Natural killer cell treated with Interleukin-12 subunit alpha and Interleukin-12 subunit beta and Interleukin-15 and Interleukin-18, amount 100 ng/mL, for 72 hours (primary cell): ENCODE results near the gene BCAR3. TPM values are rescaled to one million over a fixed set of nuclear protein-coding genes. Genes with fewer than 3 reads are reported as not detected.
"Not testable (repeated sequence)": the region's sequence is repeated elsewhere in the genome, so short reads cannot be mapped to it uniquely, and the experiment has no call there.

Source experiments
- ATAC-seq, 2 donors: fragments of 150-1000 bp; cut with Tn5 transposase in 1 of 2; sonication (Bioruptor Pico), chemical (Tn5 transposase) in 1 of 2; 2 replicates each; pipeline ENCODE4 v1.10.0; 2021
- DNase-seq: peaks from one replicate; pipeline ENCODE4 v3.0.0; 2022; ENCODE audit warnings: low spot score
- H3K27ac Mint-ChIP-seq, 2 donors: 1 replicate in 1 of 2; 2 replicates in 1 of 2; pipeline ENCODE4 v1.8.0; 2022; ENCODE audit warnings: mixed read lengths in 2 of 2, mild to moderate bottlenecking in 1 of 2, moderate library complexity in 1 of 2
- H3K27me3 Mint-ChIP-seq, 2 donors: 1 replicate in 1 of 2; 2 replicates in 1 of 2; pipeline ENCODE4 v1.8.0; 2022; ENCODE audit warnings: mixed read lengths in 2 of 2
- H3K36me3 Mint-ChIP-seq: one replicate; pipeline ENCODE4 v1.8.0; 2022; ENCODE audit warnings: mixed read lengths
- H3K4me1 Mint-ChIP-seq, 2 donors: 1 replicate in 1 of 2; 2 replicates in 1 of 2; pipeline ENCODE4 v1.8.0; 2022; ENCODE audit warnings: low read depth in 2 of 2, mixed read lengths in 2 of 2, mild to moderate bottlenecking in 1 of 2
- H3K4me3 Mint-ChIP-seq: one replicate; pipeline ENCODE4 v1.8.0; 2022; ENCODE audit warnings: mixed read lengths
- H3K9me3 Mint-ChIP-seq: 2 replicates; pipeline ENCODE4 v1.8.0; 2022; ENCODE audit warnings: mixed read lengths
- total RNA-seq, 2 donors: library from RNA; stranded (reverse); gene quantifications; one replicate each; pipeline ENCODE4 v1.2.3, GENCODE V29; 2022

Gene BCAR3
- total RNA-seq, 2 donors from 2014 or later: 10.8 to 30.8 TPM

GRCh38 chr1:93675931-93676330 lies 5.7 kb downstream of the BCAR3 start:
- Mint-ChIP-seq H3K27ac (no peak overlapping the region), H3K36me3 (peaks cover 4% of the 10 kb centered on the region), H3K9me3 (no peaks in the 10 kb centered on the region), H3K4me1 (peaks cover 23 to 52% of the 10 kb centered on the region in 2 donors), H3K4me3 (no peak overlapping the region), H3K27me3 (peaks cover 0 to 7% of the 10 kb centered on the region in 2 donors)
- ATAC-seq (no peak), DNase-seq (no peak)

- Mint-ChIP-seq H3K4me1 (peaks cover 23 to 47% of the 10 kb centered on the region in 2 donors), H3K9me3 (no peaks in the 10 kb centered on the region), H3K36me3 (peaks cover 4% of the 10 kb centered on the region), H3K27ac (peak overlapping the region in 1 of 2 donors; percentile 34), H3K4me3 (no peak overlapping the region), H3K27me3 (peaks cover 0 to 2% of the 10 kb centered on the region in 2 donors)
- no peak for DNase-seq
- ATAC-seq: no peak
These were observed 6.4 kb downstream of the BCAR3 start for GRCh38 chr1:93675271-93675670.

- peaks cover 23 to 44% of the 10 kb centered on the region in 2 donors for H3K4me1 Mint-ChIP-seq
These were observed 7.6 kb downstream of the BCAR3 start for GRCh38 chr1:93674071-93674470.

GRCh38 chr1:93673163-93673829 lies 8.3 kb downstream of the BCAR3 start:
- ATAC-seq: no peak
- H3K4me1 Mint-ChIP-seq: peaks cover 23 to 43% of the 10 kb centered on the region in 2 donors
- no peaks in the 10 kb centered on the region for H3K9me3 Mint-ChIP-seq
- DNase-seq: no peak
- no peak overlapping the region for H3K4me3 Mint-ChIP-seq
- H3K36me3 Mint-ChIP-seq: peaks cover 4% of the 10 kb centered on the region
- peaks cover 0 to 2% of the 10 kb centered on the region in 2 donors for H3K27me3 Mint-ChIP-seq
- peak overlapping the region in 1 of 2 donors; percentile 58 for H3K27ac Mint-ChIP-seq

More at GRCh38 chr1:93674071-93674470, 7.6 kb downstream of the BCAR3 start:
- H3K9me3 Mint-ChIP-seq, H3K27ac Mint-ChIP-seq, H3K4me3 Mint-ChIP-seq, H3K36me3 Mint-ChIP-seq, DNase-seq, ATAC-seq, H3K27me3 Mint-ChIP-seq: not testable (repeated sequence)

GRCh38 chr1:93672477-93673162 lies 9.0 kb downstream of the BCAR3 start:
- H3K27ac Mint-ChIP-seq: peak overlapping the region in 1 of 2 donors; percentile 58
- peaks cover 23 to 45% of the 10 kb centered on the region in 2 donors for H3K4me1 Mint-ChIP-seq
- DNase-seq (no peak), ATAC-seq (no peak)
- no peak overlapping the region for H3K4me3 Mint-ChIP-seq
- H3K36me3 Mint-ChIP-seq: peaks cover 4% of the 10 kb centered on the region
- no peaks in the 10 kb centered on the region for H3K9me3 Mint-ChIP-seq
- peaks cover 0 to 2% of the 10 kb centered on the region in 2 donors for H3K27me3 Mint-ChIP-seq

GRCh38 chr1:93672069-93672468 lies 9.6 kb downstream of the BCAR3 start:
- no peaks in the 10 kb centered on the region for H3K27me3 Mint-ChIP-seq
- peak overlapping the region in 1 of 2 donors; percentile 58 for H3K27ac Mint-ChIP-seq
- ATAC-seq (peak; percentile 44 to 89), DNase-seq (no peak)
- no peak overlapping the region for H3K4me3 Mint-ChIP-seq
- no peaks in the 10 kb centered on the region for H3K9me3 Mint-ChIP-seq
- H3K36me3 Mint-ChIP-seq: peaks cover 4% of the 10 kb centered on the region
- peaks cover 21 to 41% of the 10 kb centered on the region in 2 donors for H3K4me1 Mint-ChIP-seq

- Mint-ChIP-seq H3K4me3 (no peak overlapping the region), H3K36me3 (peaks cover 4% of the 10 kb centered on the region), H3K27ac (peak overlapping the region in 1 of 2 donors; percentile 58), H3K27me3 (no peaks in the 10 kb centered on the region), H3K4me1 (peaks cover 16 to 34% of the 10 kb centered on the region in 2 donors), H3K9me3 (no peaks in the 10 kb centered on the region)
- DNase-seq (no peak), ATAC-seq (no peak)
These were observed 10.5 kb downstream of the BCAR3 start for GRCh38 chr1:93671099-93671621.

GRCh38 chr1:93670141-93670540 lies 11.5 kb downstream of the BCAR3 start:
- H3K9me3 Mint-ChIP-seq: no peaks in the 10 kb centered on the region
- no peaks in the 10 kb centered on the region for H3K27me3 Mint-ChIP-seq
- no peak overlapping the region for H3K27ac Mint-ChIP-seq
- peaks cover 4% of the 10 kb centered on the region for H3K36me3 Mint-ChIP-seq
- no peak overlapping the region for H3K4me3 Mint-ChIP-seq
- DNase-seq (no peak), ATAC-seq (no peak)
- peaks cover 16 to 33% of the 10 kb centered on the region in 2 donors for H3K4me1 Mint-ChIP-seq

GRCh38 chr1:93669369-93669768 lies 12.3 kb downstream of the BCAR3 start:
- DNase-seq: no peak
- no peak overlapping the region for H3K27ac Mint-ChIP-seq
- no peak overlapping the region for H3K4me3 Mint-ChIP-seq
- no peaks in the 10 kb centered on the region for H3K9me3 Mint-ChIP-seq
- H3K36me3 Mint-ChIP-seq: peaks cover 4% of the 10 kb centered on the region
- no peak for ATAC-seq
- H3K4me1 Mint-ChIP-seq: peaks cover 11 to 29% of the 10 kb centered on the region in 2 donors
- H3K27me3 Mint-ChIP-seq: no peaks in the 10 kb centered on the region

GRCh38 chr1:93668951-93669350 lies 12.7 kb downstream of the BCAR3 start:
- no peaks in the 10 kb centered on the region for H3K27me3 Mint-ChIP-seq
- no peak for ATAC-seq
- peaks cover 11 to 29% of the 10 kb centered on the region in 2 donors for H3K4me1 Mint-ChIP-seq
- no peaks in the 10 kb centered on the region for H3K9me3 Mint-ChIP-seq
- H3K36me3 Mint-ChIP-seq: peaks cover 4% of the 10 kb centered on the region
- no peak for DNase-seq
- no peak overlapping the region for H3K4me3 Mint-ChIP-seq
- H3K27ac Mint-ChIP-seq: no peak overlapping the region

- peaks cover 9 to 26% of the 10 kb centered on the region in 2 donors for H3K4me1 Mint-ChIP-seq
These were observed 13.5 kb downstream of the BCAR3 start for GRCh38 chr1:93668121-93668520.

GRCh38 chr1:93667642-93668041 lies 14.0 kb downstream of the BCAR3 start:
- H3K27ac Mint-ChIP-seq: peak overlapping the region in 1 of 2 donors; percentile 57
- no peak overlapping the region for H3K4me3 Mint-ChIP-seq
- no peaks in the 10 kb centered on the region for H3K9me3 Mint-ChIP-seq
- H3K27me3 Mint-ChIP-seq: peaks cover 0 to 2% of the 10 kb centered on the region in 2 donors
- H3K36me3 Mint-ChIP-seq: no peaks in the 10 kb centered on the region
- DNase-seq: no peak
- peaks cover 10 to 26% of the 10 kb centered on the region in 2 donors for H3K4me1 Mint-ChIP-seq
- ATAC-seq: no peak

More at GRCh38 chr1:93668121-93668520, 13.5 kb downstream of the BCAR3 start:
- H3K27me3 Mint-ChIP-seq: no peaks in the 10 kb centered on the region
- no peak overlapping the region for H3K4me3 Mint-ChIP-seq
- DNase-seq: no peak
- ATAC-seq: no peak
- H3K36me3 Mint-ChIP-seq: no peaks in the 10 kb centered on the region
- H3K27ac Mint-ChIP-seq: peak overlapping the region in 1 of 2 donors; percentile 57
- no peaks in the 10 kb centered on the region for H3K9me3 Mint-ChIP-seq

- peaks cover 0 to 5% of the 10 kb centered on the region in 2 donors for H3K27me3 Mint-ChIP-seq
- H3K4me1 Mint-ChIP-seq: peaks cover 18 to 27% of the 10 kb centered on the region in 2 donors
- ATAC-seq (no peak), DNase-seq (no peak)
- no peak overlapping the region for H3K4me3 Mint-ChIP-seq
- H3K9me3 Mint-ChIP-seq: no peaks in the 10 kb centered on the region
- no peaks in the 10 kb centered on the region for H3K36me3 Mint-ChIP-seq
- no peak overlapping the region for H3K27ac Mint-ChIP-seq
These were observed 14.8 kb downstream of the BCAR3 start for GRCh38 chr1:93666613-93667384.
